ENCODE measurements around the gene MYRFL. TPM values are rescaled to one million over a fixed set of nuclear protein-coding genes. Genes with fewer than 3 reads are reported as not detected.

Gene MYRFL
- total and polyA plus RNA-seq, 2 of the 8 experiments (the other 6 are each of a cell fraction or from before 2014, with no cell fraction given), result 1.1 to 2.0 TPM

DNA sequence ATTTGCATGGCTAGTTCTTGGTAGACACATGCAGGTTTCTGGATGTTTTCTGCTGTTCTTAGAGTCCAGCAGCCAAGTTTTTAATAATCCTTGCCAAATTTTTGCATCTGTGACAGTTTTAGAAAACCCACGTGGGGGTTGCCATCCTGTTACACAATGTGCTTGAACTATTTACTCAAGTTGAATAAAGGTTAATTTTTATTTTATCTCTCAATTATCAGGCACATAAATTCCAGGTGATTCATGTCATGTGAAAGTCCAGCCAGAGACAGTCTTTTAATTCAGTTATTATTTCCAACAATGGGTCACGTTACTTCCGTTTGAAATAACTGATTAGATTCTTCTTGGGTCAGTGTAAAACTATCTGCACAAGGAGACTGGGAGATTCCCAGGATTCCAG is 15.7 kb downstream of the MYRFL start (continued):
- TF ChIP-seq USF2 (IDR thresholded peaks at IDR 0.05; ENCODE audit: low read length), result no peak
- TF ChIP-seq PHF8 (conservative IDR thresholded peaks at IDR 0.05; ENCODE audit: low read depth, low read length), result no peak
- no peak for TF ChIP-seq SAP30 (IDR thresholded peaks at IDR 0.05; ENCODE audit: insufficient read depth, insufficient replicate concordance, low read length)
- no peak for TF ChIP-seq NRF1 (IDR thresholded peaks at IDR 0.05; ENCODE audit: low read depth, low read length)
- TF ChIP-seq CHD1 (IDR thresholded peaks at IDR 0.05; ENCODE audit: low read depth, low read length), result no peak
- no peak for TF ChIP-seq KDM1A (IDR thresholded peaks at IDR 0.05; ENCODE audit: borderline replicate concordance, low read length)
- no peak for TF ChIP-seq TCF12 (IDR thresholded peaks at IDR 0.05; ENCODE audit: low read depth, low read length)
